ENCODE data around the gene OSBPL2. TPM values are rescaled to one million over a fixed set of nuclear protein-coding genes. Genes with fewer than 3 reads are reported as not detected.

OSBPL2 gene
- total RNA-seq, 2 experiments from 2014 or later = 30.2 to 30.9 TPM

GRCh38 chr20:62329389-62330377 is 91.4 kb downstream of the OSBPL2 start:
- ChIA-PET CTCF (no interaction called here), POLR2A (no interaction called here)
- no peak for DNase-seq
- H3K9me3 Mint-ChIP-seq = no peaks in the 10 kb centered on the region
- no peak overlapping the region for H3K27ac Mint-ChIP-seq
- H3K27me3 Mint-ChIP-seq = no peaks in the 10 kb centered on the region
- H3K4me1 Mint-ChIP-seq = no peaks in the 10 kb centered on the region
- no peaks in the 10 kb centered on the region for H3K36me3 Mint-ChIP-seq (ENCODE audit: low read depth)
- no peak overlapping the region for H3K4me3 Mint-ChIP-seq

GRCh38 chr20:62330576-62331317 is 92.4 kb downstream of the OSBPL2 start:
- H3K4me3 Mint-ChIP-seq = no peak overlapping the region
- ChIA-PET POLR2A (no interaction called here), CTCF (no interaction called here)
- no peak overlapping the region for H3K27ac Mint-ChIP-seq
- no peaks in the 10 kb centered on the region for H3K27me3 Mint-ChIP-seq
- no peaks in the 10 kb centered on the region for H3K36me3 Mint-ChIP-seq (ENCODE audit: low read depth)
- DNase-seq = no peak
- H3K9me3 Mint-ChIP-seq = no peaks in the 10 kb centered on the region
- no peaks in the 10 kb centered on the region for H3K4me1 Mint-ChIP-seq

GRCh38 chr20:62331347-62331746 is 93.0 kb downstream of the OSBPL2 start:
- no peaks in the 10 kb centered on the region for H3K36me3 Mint-ChIP-seq (ENCODE audit: low read depth)
- H3K27me3 Mint-ChIP-seq = no peaks in the 10 kb centered on the region
- no peak for DNase-seq
- H3K4me3 Mint-ChIP-seq = no peak overlapping the region
- H3K4me1 Mint-ChIP-seq = no peaks in the 10 kb centered on the region
- H3K27ac Mint-ChIP-seq = no peak overlapping the region
- POLR2A ChIA-PET = no interaction called here
- H3K9me3 Mint-ChIP-seq = no peaks in the 10 kb centered on the region
- CTCF ChIA-PET = no interaction called here

- CTCF ChIA-PET = no interaction called here
- no peaks in the 10 kb centered on the region for H3K27me3 Mint-ChIP-seq
- no peak overlapping the region for H3K27ac Mint-ChIP-seq
- H3K36me3 Mint-ChIP-seq (ENCODE audit: low read depth) = no peaks in the 10 kb centered on the region
- no peaks in the 10 kb centered on the region for H3K9me3 Mint-ChIP-seq
- POLR2A ChIA-PET = no interaction called here
- no peaks in the 10 kb centered on the region for H3K4me1 Mint-ChIP-seq
- H3K4me3 Mint-ChIP-seq = no peak overlapping the region
- no peak for DNase-seq
Measured at GRCh38 chr20:62332421-62332820, 94.1 kb downstream of the OSBPL2 start.

- Mint-ChIP-seq H3K36me3 (ENCODE audit: low read depth) (no peaks in the 10 kb centered on the region), H3K9me3 (no peaks in the 10 kb centered on the region), H3K4me1 (no peaks in the 10 kb centered on the region), H3K4me3 (no peak overlapping the region), H3K27me3 (no peaks in the 10 kb centered on the region), H3K27ac (no peak overlapping the region)
- POLR2A ChIA-PET = no interaction called here
- DNase-seq = no peak
- CTCF ChIA-PET = no interaction called here
Measured at GRCh38 chr20:62332989-62333819, 94.9 kb downstream of the OSBPL2 start.

- H3K4me1 Mint-ChIP-seq = no peaks in the 10 kb centered on the region
- H3K27ac Mint-ChIP-seq = no peak overlapping the region
- ChIA-PET POLR2A (no interaction called here), CTCF (no interaction called here)
- no peak for DNase-seq
- H3K4me3 Mint-ChIP-seq = no peak overlapping the region
- no peaks in the 10 kb centered on the region for H3K27me3 Mint-ChIP-seq
- H3K36me3 Mint-ChIP-seq (ENCODE audit: low read depth) = no peaks in the 10 kb centered on the region
- H3K9me3 Mint-ChIP-seq = no peaks in the 10 kb centered on the region
Measured at GRCh38 chr20:62333820-62334595, 95.7 kb downstream of the OSBPL2 start.

- POLR2A ChIA-PET = no interaction called here
Measured at GRCh38 chr20:62334881-62335280, 96.6 kb downstream of the OSBPL2 start.

GRCh38 chr20:62335532-62335931 is 97.2 kb downstream of the OSBPL2 start:
- no peak for DNase-seq
- Mint-ChIP-seq H3K27me3 (peaks cover 8% of the 10 kb centered on the region), H3K36me3 (ENCODE audit: low read depth) (no peaks in the 10 kb centered on the region), H3K4me1 (no peaks in the 10 kb centered on the region), H3K27ac (no peak overlapping the region), H3K9me3 (no peaks in the 10 kb centered on the region), H3K4me3 (no peak overlapping the region)
- POLR2A ChIA-PET = no interaction called here
- CTCF ChIA-PET = no interaction called here

More at GRCh38 chr20:62334881-62335280, 96.6 kb downstream of the OSBPL2 start:
- CTCF ChIA-PET = no interaction called here
- Mint-ChIP-seq H3K27ac (no peak overlapping the region), H3K9me3 (no peaks in the 10 kb centered on the region), H3K36me3 (ENCODE audit: low read depth) (no peaks in the 10 kb centered on the region), H3K4me3 (no peak overlapping the region), H3K4me1 (no peaks in the 10 kb centered on the region), H3K27me3 (peaks cover 6% of the 10 kb centered on the region)
- DNase-seq = no peak

- Mint-ChIP-seq H3K9me3 (no peaks in the 10 kb centered on the region), H3K36me3 (ENCODE audit: low read depth) (no peaks in the 10 kb centered on the region), H3K27me3 (peaks cover 8% of the 10 kb centered on the region), H3K4me3 (no peak overlapping the region), H3K27ac (no peak overlapping the region), H3K4me1 (no peaks in the 10 kb centered on the region)
- ChIA-PET CTCF (no interaction called here), POLR2A (no interaction called here)
- DNase-seq = no peak
Measured at GRCh38 chr20:62336329-62336728, 98.0 kb downstream of the OSBPL2 start.

GRCh38 chr20:62336775-62337557 is 98.6 kb downstream of the OSBPL2 start:
- DNase-seq = no peak

GRCh38 chr20:62337558-62338293 is 99.4 kb downstream of the OSBPL2 start:
- ChIA-PET CTCF (no interaction called here), POLR2A (no interaction called here)
- no peak overlapping the region for H3K27ac Mint-ChIP-seq
- no peak for DNase-seq
- no peaks in the 10 kb centered on the region for H3K36me3 Mint-ChIP-seq (ENCODE audit: low read depth)
- no peaks in the 10 kb centered on the region for H3K4me1 Mint-ChIP-seq
- no peak overlapping the region for H3K4me3 Mint-ChIP-seq
- H3K9me3 Mint-ChIP-seq = no peaks in the 10 kb centered on the region
- H3K27me3 Mint-ChIP-seq = peaks cover 8% of the 10 kb centered on the region

More at GRCh38 chr20:62336775-62337557, 98.6 kb downstream of the OSBPL2 start:
- ChIA-PET CTCF (no interaction called here), POLR2A (no interaction called here)
- H3K36me3 Mint-ChIP-seq (ENCODE audit: low read depth) = no peaks in the 10 kb centered on the region
- no peaks in the 10 kb centered on the region for H3K9me3 Mint-ChIP-seq
- no peak overlapping the region for H3K4me3 Mint-ChIP-seq
- H3K27me3 Mint-ChIP-seq = peaks cover 8% of the 10 kb centered on the region
- no peaks in the 10 kb centered on the region for H3K4me1 Mint-ChIP-seq
- H3K27ac Mint-ChIP-seq = no peak overlapping the region
